Middle frontal gyrus (tissue), 1 donor: ENCODE results near the gene SLC48A1.

Source experiments
- DNase-seq: peaks from one replicate; pipeline ENCODE4 v3.0.0-alpha.2; 2015; ENCODE audit warnings: low spot score; ENCODE audit errors: extremely low spot score

The SLC48A1 gene

GRCh38 chr12:47757840-47758583 is 15.0 kb upstream of the SLC48A1 start:
- no peak for DNase-seq

DNA sequence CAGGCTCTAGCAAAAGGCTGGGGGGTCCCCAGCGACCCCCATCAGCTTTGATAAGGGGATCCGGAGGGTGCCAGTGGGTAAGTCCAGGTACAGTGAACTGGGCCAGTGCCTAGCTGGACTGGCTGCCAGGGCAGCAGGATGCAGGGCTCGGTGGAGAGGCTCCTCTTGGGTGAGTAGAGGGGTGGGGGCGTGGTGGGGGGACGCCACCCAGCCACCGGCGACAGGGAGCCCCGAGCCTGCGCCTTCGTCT is 14.5 kb upstream of the SLC48A1 start:
- DNase-seq, result no peak

- peak; percentile 65 for DNase-seq
Measured at GRCh38 chr12:47758834-47759690, 14.0 kb upstream of the SLC48A1 start, which contains the start of gene RAPGEF3. TSS of gene RAPGEF3 (minus strand) at chr12:47758880. CDS start at chr12:47758556, 324 bp downstream.

DNA sequence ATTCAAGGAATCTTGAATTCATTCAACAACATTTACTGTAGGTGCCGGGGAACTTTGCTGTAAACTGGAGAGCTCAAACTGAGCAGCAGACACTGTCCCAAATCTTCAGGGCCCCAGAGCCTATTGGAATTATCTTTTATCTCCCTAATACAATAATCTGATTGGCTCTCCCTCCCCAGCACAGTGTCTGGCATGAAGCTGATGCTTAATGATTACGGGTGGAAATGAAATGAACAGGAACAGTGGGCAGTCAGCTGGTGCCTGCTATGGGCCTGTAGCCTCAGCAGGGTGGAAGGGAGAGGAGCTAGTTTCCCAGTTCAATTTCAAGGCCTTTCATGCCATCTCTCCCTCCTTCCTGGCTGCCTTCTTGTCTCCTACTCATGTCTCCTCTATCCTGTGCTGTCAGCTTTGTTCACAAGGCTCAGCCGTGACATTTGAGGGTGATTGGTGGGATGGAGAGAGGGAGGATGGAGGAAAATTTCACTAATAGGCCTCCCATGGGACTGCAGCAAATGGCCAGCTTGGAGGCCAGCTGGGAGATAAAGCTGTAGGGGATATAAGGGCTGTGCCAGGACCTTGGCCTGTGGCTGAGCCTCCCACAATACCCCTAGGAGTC is 10.1 kb upstream of the SLC48A1 start:
- DNase-seq, result no peak

GRCh38 chr12:47763481-47764346 is 9.3 kb upstream of the SLC48A1 start:
- DNase-seq, result no peak

DNA sequence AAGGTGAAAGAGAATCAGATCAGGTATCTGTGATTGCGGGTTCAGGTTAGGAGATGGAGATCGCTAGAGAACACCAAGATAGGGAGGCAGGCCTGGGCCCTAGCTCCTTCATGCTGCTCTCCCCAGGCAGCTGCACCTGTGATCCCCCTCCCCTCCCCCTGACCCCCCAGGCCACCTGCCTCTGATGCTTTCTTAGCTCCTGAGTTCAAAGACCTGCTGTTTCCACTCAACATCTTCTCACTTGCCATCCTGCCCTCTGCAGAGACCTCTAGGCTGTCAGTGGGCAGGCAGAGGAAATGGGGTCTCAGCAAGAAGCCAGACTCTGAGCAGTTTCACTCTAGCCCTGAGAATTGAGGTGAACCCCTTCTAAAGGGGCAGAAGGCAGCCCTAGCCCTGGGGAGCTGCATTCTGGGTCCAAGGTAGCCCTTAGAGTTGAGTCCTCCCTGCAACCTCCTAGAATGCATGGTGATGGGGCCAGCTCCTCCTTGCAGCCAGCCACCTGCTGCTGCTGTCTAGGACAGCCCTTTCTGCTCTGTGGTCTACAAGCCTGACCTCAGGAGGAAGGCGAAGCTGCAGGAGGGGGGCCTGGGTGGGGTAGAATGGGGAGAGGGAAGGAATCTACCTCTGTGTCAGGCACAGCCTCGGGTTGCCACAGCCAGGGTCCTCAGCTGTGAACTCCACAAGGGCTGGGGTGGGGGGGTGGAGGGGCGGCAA is 6.4 kb upstream of the SLC48A1 start:
- no peak for DNase-seq

- DNase-seq, result no peak
Measured at GRCh38 chr12:47767216-47767724, 5.8 kb upstream of the SLC48A1 start.

DNA sequence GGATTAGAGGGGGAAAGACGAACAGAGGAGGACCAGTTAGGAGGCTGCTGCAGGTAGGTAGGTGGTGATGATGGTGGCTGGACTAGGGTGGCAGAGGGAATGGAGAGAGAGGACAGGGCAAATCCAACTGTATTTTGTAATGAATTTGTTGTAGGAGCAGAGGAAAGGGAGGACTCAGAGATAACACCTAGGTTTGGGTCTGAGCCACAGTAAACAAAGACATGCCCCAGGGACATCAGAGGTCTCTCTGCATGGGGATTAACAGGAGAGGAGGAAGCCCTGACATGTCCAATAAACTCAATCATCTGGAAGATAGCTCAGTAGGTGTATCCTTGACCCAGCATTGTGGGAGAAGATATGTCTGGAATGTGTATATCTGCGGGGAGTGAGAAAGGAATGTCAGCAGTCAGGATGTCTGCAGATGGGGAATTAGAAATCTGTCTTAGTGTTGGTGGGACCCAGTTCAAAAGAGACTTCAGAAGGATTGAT is 4.7 kb upstream of the SLC48A1 start:
- no peak for DNase-seq

- DNase-seq, result no peak
Measured at GRCh38 chr12:47769234-47770085, 3.6 kb upstream of the SLC48A1 start.

DNA sequence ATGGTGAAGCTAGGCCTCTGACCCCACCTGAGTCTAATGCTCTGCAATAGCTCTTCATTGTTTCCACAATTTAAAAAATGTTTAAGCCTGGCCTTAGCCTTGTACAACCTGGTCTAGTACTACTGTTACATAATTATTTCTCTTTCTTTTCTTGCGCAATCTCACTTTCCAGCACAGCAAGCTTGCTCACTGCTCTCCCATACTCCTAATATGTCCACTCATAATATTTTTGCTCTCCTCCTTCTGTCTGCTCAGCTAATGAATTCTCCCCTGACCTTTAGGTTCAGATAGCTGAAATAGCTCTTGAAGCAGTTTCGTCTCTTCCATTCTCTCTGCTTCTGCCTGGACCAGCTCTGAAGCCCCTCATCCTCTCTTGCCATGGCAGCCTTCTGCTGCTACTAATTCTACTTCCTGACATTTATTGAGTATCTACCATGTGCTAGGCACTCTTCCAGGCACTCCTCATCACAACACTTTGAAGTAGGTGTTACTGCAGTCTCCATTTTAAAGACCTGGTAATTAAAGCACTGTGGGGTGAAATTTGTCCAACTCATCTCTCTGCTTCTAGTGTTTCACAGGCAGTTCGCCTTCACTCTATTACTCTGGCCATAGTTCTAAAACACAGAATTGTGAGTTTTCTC is 2.8 kb upstream of the SLC48A1 start:
- no peak for DNase-seq

- DNase-seq, result no peak
Measured at GRCh38 chr12:47771304-47771703, 1.7 kb upstream of the SLC48A1 start.

- no peak for DNase-seq
Measured at GRCh38 chr12:47772094-47772660, 861 bp upstream of the SLC48A1 start.

GRCh38 chr12:47772738-47773061 is 338 bp upstream of the SLC48A1 start:
- no peak for DNase-seq

DNA sequence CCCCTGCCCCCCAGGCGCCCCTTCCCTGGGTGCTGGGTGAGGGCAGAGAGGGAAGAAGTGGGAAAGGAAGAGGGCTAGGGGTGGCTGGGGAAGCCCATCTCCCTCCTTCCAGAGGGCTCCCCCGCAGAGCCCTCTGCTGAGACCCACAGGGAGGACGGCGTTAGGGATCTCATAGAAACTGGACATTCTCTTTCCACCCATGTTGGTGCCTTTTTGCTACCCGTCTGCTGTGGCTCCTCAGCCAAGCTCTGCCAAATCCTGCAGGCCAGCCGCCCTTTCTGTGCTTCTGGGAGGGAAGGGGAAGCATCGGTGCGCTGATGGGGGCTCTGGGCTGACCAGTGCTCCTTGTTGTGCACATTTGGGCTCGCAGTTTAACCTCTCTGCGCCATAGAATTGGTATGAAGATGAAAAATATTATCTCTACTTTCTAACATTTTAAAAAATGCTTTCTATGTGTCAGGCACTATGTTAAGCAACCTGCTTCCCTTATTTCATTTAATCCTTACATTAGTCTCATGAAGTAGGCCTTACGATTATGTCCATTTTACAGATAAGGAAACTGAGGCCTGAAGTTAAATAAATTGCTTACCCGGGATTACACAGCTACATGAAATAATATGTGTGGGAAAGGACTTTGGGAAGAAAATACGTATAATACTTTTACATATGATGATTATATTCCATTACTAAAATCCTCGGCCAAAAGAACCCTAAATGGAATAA is 981 bp downstream of the SLC48A1 start:
- DNase-seq, result no peak

DNA sequence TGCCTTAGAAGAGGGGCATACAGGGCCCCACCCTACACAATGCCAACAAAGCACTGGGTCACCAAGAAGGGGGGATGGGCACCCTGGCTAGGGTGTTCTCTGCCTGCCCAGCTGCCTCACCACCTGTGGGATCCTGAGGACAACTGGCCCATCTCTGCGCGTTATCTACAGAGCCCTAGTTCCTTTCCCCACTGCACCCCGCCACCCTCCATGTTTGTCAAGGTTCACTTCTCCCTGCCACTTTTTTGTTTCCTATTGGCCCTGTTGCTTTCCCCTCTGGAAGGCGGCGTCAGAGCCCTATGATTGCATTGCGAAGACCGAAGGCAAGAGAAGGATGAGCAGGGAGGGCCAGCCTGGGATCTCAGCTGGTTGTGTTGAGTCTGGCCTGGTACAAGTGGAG is 1.6 kb downstream of the SLC48A1 start:
- DNase-seq, result no peak

GRCh38 chr12:47775100-47775911 is 2.3 kb downstream of the SLC48A1 start:
- no peak for DNase-seq

DNA sequence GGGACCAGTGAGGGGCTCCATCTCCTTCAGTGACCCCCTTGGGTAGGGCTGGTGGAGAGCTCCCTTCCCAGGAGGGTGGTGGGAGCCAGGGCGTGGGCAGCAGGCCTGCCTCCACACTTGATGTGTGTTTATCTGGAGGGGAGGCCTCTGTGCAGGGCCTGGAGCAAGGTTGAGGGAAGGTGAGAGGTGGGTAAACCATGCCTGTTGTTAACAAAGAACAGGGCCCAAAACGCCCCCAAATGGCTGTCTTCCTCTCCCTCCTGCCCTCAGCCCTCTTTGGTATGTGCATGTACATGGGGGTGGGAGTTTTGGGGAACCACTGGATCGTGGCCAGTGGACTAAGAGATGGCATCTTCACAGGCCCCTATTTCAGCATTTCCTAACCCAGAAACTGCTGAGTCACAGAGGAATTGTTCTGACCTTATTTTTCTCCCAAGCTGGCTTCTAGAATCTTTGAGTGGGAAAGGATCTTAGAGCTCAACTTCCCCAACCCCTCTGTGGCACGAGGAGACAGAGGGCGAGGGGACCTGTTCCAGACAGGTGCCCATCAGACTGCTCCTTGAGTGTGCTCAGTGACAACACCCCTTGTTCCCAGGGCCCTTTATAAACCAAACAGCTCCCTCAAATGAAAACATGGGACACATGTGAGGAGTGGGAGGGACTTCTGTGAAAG is 3.6 kb downstream of the SLC48A1 start:
- no peak for DNase-seq
